Keratinocyte (primary cell): ENCODE results near the gene DCAF11. TPM values are rescaled to one million over a fixed set of nuclear protein-coding genes. Genes with fewer than 3 reads are reported as not detected.
A peak's percentile ranks its signal among the peaks of the same experiment; 100 is the strongest.

Source experiments
- DNase-seq: peaks from one replicate; pipeline ENCODE4 v3.0.0-alpha.2; 2011; ENCODE audit warnings: low read depth, missing footprints, low spot score
- FAIRE-seq: peaks from 2 replicates; lab custom pipeline; 2011; peaks lifted over from hg19 to GRCh38; lab: Jason Lieb, UNC
- H2AFZ ChIP-seq: 2 replicates; pipeline ENCODE4 v1.6.0; 2012; ENCODE audit warnings: low read length, control low read depth, inconsistent platforms; ENCODE audit not compliant: control insufficient read depth
- H3K27ac ChIP-seq: 2 replicates; pipeline ENCODE4 v1.5.1; 2011; ENCODE audit warnings: low read length; ENCODE audit not compliant: control insufficient read depth, insufficient read depth
- H3K27me3 ChIP-seq: 3 replicates; pipeline ENCODE4 v1.6.0; 2011; ENCODE audit warnings: low read length; ENCODE audit not compliant: control insufficient read depth, insufficient read depth; ENCODE audit errors: extremely low read depth
- H3K36me3 ChIP-seq, 2 experiments: 2 replicates in 1 of 2; 3 replicates in 1 of 2; pipeline ENCODE4 v1.5.1; 2011; ENCODE audit warnings: low read length in 2 of 2, mild to moderate bottlenecking in 1 of 2; ENCODE audit not compliant: control insufficient read depth in 2 of 2, insufficient read depth in 2 of 2; ENCODE audit errors: extremely low read depth in 1 of 2
- H3K4me1 ChIP-seq: 3 replicates; pipeline ENCODE4 v1.5.1; 2011; ENCODE audit warnings: low read length; ENCODE audit not compliant: control insufficient read depth, insufficient read depth; ENCODE audit errors: extremely low read depth
- H3K4me2 ChIP-seq: 3 replicates; pipeline ENCODE4 v1.6.0; 2011; ENCODE audit warnings: low read depth, low read length; ENCODE audit not compliant: control insufficient read depth, insufficient read depth; ENCODE audit errors: extremely low read depth
- H3K4me3 ChIP-seq, 3 experiments: fragments of 200-600 bp in 1 of 3; sonication (generic) in 1 of 3; 2 replicates in 2 of 3; 3 replicates in 1 of 3; pipeline ENCODE4 v1.5.1; 2011 to 2016; ENCODE audit warnings: low read length in 3 of 3, mild to moderate bottlenecking in 3 of 3, control low read depth in 2 of 3, inconsistent platforms in 1 of 3, low read depth in 1 of 3, mixed read lengths in 1 of 3, mixed run types in 1 of 3, moderate library complexity in 1 of 3; ENCODE audit not compliant: control insufficient read depth in 2 of 3, insufficient read depth in 2 of 3; ENCODE audit errors: extremely low read depth in 1 of 3
- H3K79me2 ChIP-seq: 2 replicates; pipeline ENCODE4 v1.6.0; 2012; ENCODE audit warnings: low read length; ENCODE audit not compliant: control insufficient read depth, insufficient read depth
- H3K9ac ChIP-seq: 3 replicates; pipeline ENCODE4 v1.6.0; 2011; ENCODE audit warnings: low read length; ENCODE audit not compliant: control insufficient read depth, insufficient read depth; ENCODE audit errors: extremely low read depth
- H3K9me1 ChIP-seq: 3 replicates; pipeline ENCODE4 v1.6.0; 2011; ENCODE audit warnings: low read length; ENCODE audit not compliant: control insufficient read depth, insufficient read depth; ENCODE audit errors: extremely low read depth
- H3K9me3 ChIP-seq: 2 replicates; pipeline ENCODE4 v1.5.1; 2012; ENCODE audit warnings: low read depth, low read length; ENCODE audit not compliant: control insufficient read depth
- H4K20me1 ChIP-seq: 3 replicates; pipeline ENCODE4 v1.6.0; 2011; ENCODE audit warnings: low read length; ENCODE audit not compliant: control insufficient read depth, insufficient read depth; ENCODE audit errors: extremely low read depth
- EZH2 ChIP-seq: IDR thresholded peaks from one replicate; pipeline ENCODE4 v1.6.1; 2012; ENCODE audit warnings: inconsistent platforms, mild to moderate bottlenecking, low read length, moderate library complexity
- dilution Hi-C: fragments of 300-500 bp; cut with MboI; formaldehyde crosslinking; loops from one replicate; pipeline ENCODE4 v1.7.0; 2020; ENCODE audit warnings: low sequenced_read_pairs; ENCODE audit not compliant: extremely low pct_ligation_motif_present
- polyA plus RNA-seq, 5 experiments: library from polyadenylated mRNA; depleted of rRNA in 3 of 5; stranded (reverse) in 3 of 5; stranded (forward) in 1 of 5; unstranded in 1 of 5; fragments of >200 nt; gene quantifications; 1 replicate in 1 of 5; 2 replicates in 3 of 5; 3 replicates in 1 of 5; pipeline versions ENCODE4 v1.2.1 to v1.2.3, GENCODE V29; 2011 to 2012; ENCODE audit warnings: missing spikeins in 2 of 5, low read depth in 1 of 5, low replicate concordance in 1 of 5
- TF ChIP-seq, protein P1 (sequence below), 3 experiments: IDR thresholded peaks in 1 of 3; conservative IDR thresholded peaks in 1 of 3; optimal IDR thresholded peaks in 1 of 3; 2 replicates in 2 of 3; 3 replicates in 1 of 3; pipeline versions ENCODE3 to v1.5.1; 2011; ENCODE audit warnings: low read length in 3 of 3, mild to moderate bottlenecking in 3 of 3, moderate library complexity in 2 of 3, control low read depth in 1 of 3, inconsistent platforms in 1 of 3; ENCODE audit not compliant: insufficient read depth in 2 of 3; ENCODE audit errors: extremely low read depth in 1 of 3

The DCAF11 gene
- polyA plus RNA-seq, 1 donor (not counting 4 experiments of a cell fraction or from before 2014, with no cell fraction given), result 25.9 TPM

DNA sequence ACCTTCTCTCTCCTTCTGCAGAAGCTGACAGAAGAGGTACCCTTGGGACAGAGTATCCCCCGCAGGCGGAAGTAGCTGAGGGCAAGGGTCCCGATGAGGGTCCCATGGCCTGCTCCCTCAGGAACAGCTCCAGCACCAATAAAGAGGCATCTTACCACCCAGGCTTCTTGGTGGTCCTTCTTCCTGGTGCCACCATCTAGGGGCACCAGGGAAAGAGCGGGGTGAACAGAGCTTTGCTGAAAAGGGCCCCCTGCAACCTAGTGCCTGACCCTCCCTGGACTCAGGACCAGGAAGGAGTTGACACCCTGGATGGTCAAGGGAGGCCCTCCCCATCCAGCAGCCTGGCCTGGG lies 45.9 kb downstream of the DCAF11 start:
- peaks cover 51 to 60% of the 10 kb centered on the region in 2 experiments for H3K36me3 ChIP-seq
- peak overlapping the region; percentile 100 for H3K9ac ChIP-seq
- H2AFZ ChIP-seq, result no peak overlapping the region
- peaks cover 29% of the 10 kb centered on the region for H3K4me1 ChIP-seq
- DNase-seq (no peak), FAIRE-seq (no peak)
- no peaks in the 10 kb centered on the region for H3K27me3 ChIP-seq
- no peak overlapping the region for H3K4me2 ChIP-seq
- H4K20me1 ChIP-seq, result no peaks in the 10 kb centered on the region
- H3K4me3 ChIP-seq, result no peak overlapping the region
- H3K9me1 ChIP-seq, result no peaks in the 10 kb centered on the region
- peak overlapping the region; percentile 99 for H3K27ac ChIP-seq
- TF ChIP-seq EZH2, result no peak
- TF ChIP-seq, protein P1, sequence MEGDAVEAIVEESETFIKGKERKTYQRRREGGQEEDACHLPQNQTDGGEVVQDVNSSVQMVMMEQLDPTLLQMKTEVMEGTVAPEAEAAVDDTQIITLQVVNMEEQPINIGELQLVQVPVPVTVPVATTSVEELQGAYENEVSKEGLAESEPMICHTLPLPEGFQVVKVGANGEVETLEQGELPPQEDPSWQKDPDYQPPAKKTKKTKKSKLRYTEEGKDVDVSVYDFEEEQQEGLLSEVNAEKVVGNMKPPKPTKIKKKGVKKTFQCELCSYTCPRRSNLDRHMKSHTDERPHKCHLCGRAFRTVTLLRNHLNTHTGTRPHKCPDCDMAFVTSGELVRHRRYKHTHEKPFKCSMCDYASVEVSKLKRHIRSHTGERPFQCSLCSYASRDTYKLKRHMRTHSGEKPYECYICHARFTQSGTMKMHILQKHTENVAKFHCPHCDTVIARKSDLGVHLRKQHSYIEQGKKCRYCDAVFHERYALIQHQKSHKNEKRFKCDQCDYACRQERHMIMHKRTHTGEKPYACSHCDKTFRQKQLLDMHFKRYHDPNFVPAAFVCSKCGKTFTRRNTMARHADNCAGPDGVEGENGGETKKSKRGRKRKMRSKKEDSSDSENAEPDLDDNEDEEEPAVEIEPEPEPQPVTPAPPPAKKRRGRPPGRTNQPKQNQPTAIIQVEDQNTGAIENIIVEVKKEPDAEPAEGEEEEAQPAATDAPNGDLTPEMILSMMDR (optimal IDR thresholded peaks at IDR 0.05 in 1 of 3, IDR thresholded peaks at IDR 0.05 in 1 of 3, conservative IDR thresholded peaks at IDR 0.05 in 1 of 3; ENCODE audit: extremely low read depth in 1 of 3, insufficient read depth in 2 of 3, low read length in 3 of 3), result no peak
- dilution Hi-C loops, result no loop called here
- H3K79me2 ChIP-seq, result peaks cover 32% of the 10 kb centered on the region
- H3K9me3 ChIP-seq, result no peaks in the 10 kb centered on the region

DNA sequence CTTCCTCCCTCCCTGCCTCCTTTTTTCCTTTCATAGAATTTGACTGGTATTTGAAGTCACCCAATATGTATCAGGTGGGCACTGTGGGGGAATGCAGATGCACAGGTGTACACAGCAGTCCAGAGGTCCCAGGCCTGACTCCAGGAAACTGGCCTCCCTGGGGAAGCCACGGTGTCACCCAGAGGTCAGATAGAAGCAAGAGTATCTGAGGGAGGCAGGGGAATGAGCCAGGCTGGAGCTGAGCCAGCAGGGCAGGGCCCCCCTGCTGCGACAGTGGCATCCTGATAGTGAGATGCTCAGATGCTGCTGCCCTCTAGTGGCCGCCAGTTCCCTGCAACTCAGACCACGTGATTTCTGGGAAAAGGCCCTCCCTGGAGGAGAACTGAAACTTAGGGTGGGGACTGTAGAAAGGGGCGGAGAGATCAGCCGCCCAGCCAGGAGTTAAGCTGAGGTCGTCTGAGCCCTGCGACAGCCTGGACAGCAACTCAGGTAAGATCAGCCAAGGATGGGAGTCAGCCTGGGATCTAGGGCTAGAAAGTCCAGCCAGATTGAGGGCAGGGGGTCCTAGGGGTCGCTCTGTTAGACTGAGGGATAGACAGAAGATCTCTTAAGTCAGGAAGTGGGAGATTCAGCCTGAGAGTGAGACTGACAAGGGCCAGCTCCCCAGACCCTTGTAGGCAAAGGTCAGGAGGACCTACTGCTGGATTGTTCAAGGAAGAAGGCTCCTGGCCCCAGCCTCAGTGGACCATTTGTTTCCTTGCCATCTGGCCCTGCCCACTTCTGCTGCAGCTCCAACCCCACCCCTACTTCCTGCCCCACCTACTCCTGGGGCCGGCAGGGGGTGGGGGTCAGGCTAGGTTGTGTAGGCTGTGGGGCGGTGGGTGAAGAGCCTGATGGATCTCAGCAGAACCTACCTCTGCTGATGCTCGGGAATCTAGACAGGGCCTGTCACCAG lies 46.5 kb downstream of the DCAF11 start, which contains the start of gene IRF9:
TSS of gene IRF9 (plus strand) at position 416 of the 955 bp plus-strand sequence. CDS start 880 bp downstream, outside the sequence.
- dilution Hi-C loops, result no loop called here
- Histone ChIP-seq H3K4me3 (peak within 1 kb of the TSS; percentile 72 to 96 (median 95)), H2AFZ (peak within 1 kb of the TSS; percentile 37), H3K27me3 (no peaks in the 10 kb centered on the region), H3K9ac (peak within 1 kb of the TSS; percentile 100), H3K9me3 (no peaks in the 10 kb centered on the region), H3K79me2 (peaks cover 32% of the 10 kb centered on the region), H3K27ac (peak within 1 kb of the TSS; percentile 99), H3K36me3 (peaks cover 51 to 60% of the 10 kb centered on the region in 2 experiments), H3K4me1 (peaks cover 29% of the 10 kb centered on the region), H3K4me2 (peak within 1 kb of the TSS; percentile 100), H4K20me1 (no peaks in the 10 kb centered on the region), H3K9me1 (no peaks in the 10 kb centered on the region)
- DNase-seq (peak; percentile 83), FAIRE-seq (peak; percentile 73)
- TF ChIP-seq, protein P1 (optimal IDR thresholded peaks at IDR 0.05 in 1 of 3, IDR thresholded peaks at IDR 0.05 in 1 of 3, conservative IDR thresholded peaks at IDR 0.05 in 1 of 3; ENCODE audit: extremely low read depth in 1 of 3, insufficient read depth in 2 of 3, low read length in 3 of 3), result peak; percentile 89 to 98 (median 97)
- TF ChIP-seq EZH2, result no peak
